Panc1 (cell line): ENCODE results near the gene IGSF3. TPM values are rescaled to one million over a fixed set of nuclear protein-coding genes. Genes with fewer than 3 reads are reported as not detected.

Experiments used
- ATAC-seq: fragments of 200-7000 bp; cut with Tn5 transposase; 2 replicates; pipeline ENCODE4 v1.9.1; 2020; ENCODE audit warnings: mild to moderate bottlenecking, moderate library complexity
- BruUV-seq: library from RNA; stranded (reverse); fragments of 400-500 nt; replicated peaks from 2 replicates; lab custom pipeline; 2021; lab: Mats Ljungman, UMichigan
- CTCF ChIA-PET: fragments of 300-600 bp; sonication (Branson Sonifier 250); formaldehyde crosslinking; loops from one replicate; lab custom pipeline; 2022; ENCODE audit warnings: antibody characterized with exemption; lab: Charles Lee
- POLR2A ChIA-PET: fragments of 300-600 bp; sonication (Branson Sonifier 250); formaldehyde crosslinking; loops from one replicate; lab custom pipeline; 2022; ENCODE audit warnings: antibody characterized with exemption; lab: Charles Lee
- DNase-seq: peaks from one replicate; pipeline ENCODE4 v3.0.0-alpha.2; 2010; ENCODE audit warnings: low read depth, low spot score
- H3K27ac ChIP-seq: 2 replicates; pipeline ENCODE4 v1.5.1; 2011; ENCODE audit warnings: mild to moderate bottlenecking, low read length, inconsistent platforms
- H3K27me3 ChIP-seq: fragments of 200-500 bp; sonication (Bioruptor generic); 2 replicates; pipeline ENCODE4 v1.6.0; 2014; ENCODE audit warnings: low read length, inconsistent platforms; ENCODE audit not compliant: control insufficient read depth, insufficient read depth
- H3K36me3 ChIP-seq: fragments of 200-500 bp; sonication (Bioruptor generic); 2 replicates; pipeline ENCODE4 v1.5.1; 2014; ENCODE audit warnings: inconsistent platforms, mild to moderate bottlenecking, low read length, moderate library complexity; ENCODE audit not compliant: control insufficient read depth, insufficient read depth
- H3K4me1 ChIP-seq: 2 replicates; pipeline ENCODE4 v1.5.1; 2011; ENCODE audit warnings: inconsistent platforms, mild to moderate bottlenecking, low read length, moderate library complexity; ENCODE audit not compliant: control insufficient read depth, insufficient read depth
- H3K4me3 ChIP-seq, 2 experiments: 2 replicates each; pipeline ENCODE4 v1.5.1; 2011 to 2012; ENCODE audit warnings: low read depth in 2 of 2, low read length in 2 of 2, mild to moderate bottlenecking in 2 of 2, inconsistent platforms in 1 of 2, moderate library complexity in 1 of 2
- H3K9me3 ChIP-seq: fragments of 200-500 bp; sonication (Bioruptor generic); 2 replicates; pipeline ENCODE4 v1.5.1; 2014; ENCODE audit warnings: low read depth, mild to moderate bottlenecking, inconsistent platforms, low read length, moderate library complexity; ENCODE audit not compliant: control insufficient read depth, insufficient read depth
- POLR2AphosphoS5 ChIP-seq: IDR thresholded peaks from 2 replicates; pipeline ENCODE4 v1.6.1; 2012; ENCODE audit warnings: mild to moderate bottlenecking, low read depth, low read length, moderate library complexity
- SIN3A ChIP-seq: IDR thresholded peaks from 2 replicates; pipeline ENCODE4 v1.6.1; 2012; ENCODE audit warnings: low read depth, mild to moderate bottlenecking, low read length, moderate library complexity, borderline replicate concordance; ENCODE audit not compliant: insufficient read depth
- TCF7L2 ChIP-seq: IDR thresholded peaks from 2 replicates; pipeline ENCODE4 v1.6.1; 2011; ENCODE audit warnings: mild to moderate bottlenecking, low read depth, low read length, inconsistent platforms
- in situ Hi-C: cut with HindIII; loops from 2 replicates; pipeline ENCODE4 v1.10.0; 2016; ENCODE audit warnings: low sequenced_read_pairs, low pct_unique_long_range_greater_than_20kb
- intact Hi-C: fragments of 100-400 bp; cut with micrococcal nuclease; formaldehyde crosslinking; loops from one replicate; pipeline ENCODE4 v1.10.0; 2022; ENCODE audit not compliant: unreplicated experiment
- total RNA-seq: library from RNA; stranded (reverse); gene quantifications from one replicate; pipeline ENCODE4 v1.2.1, GENCODE V29; 2021; ENCODE audit not compliant: unreplicated experiment
- TF ChIP-seq, protein P1 (sequence below): fragments of 450-650 bp; IDR thresholded peaks from 2 replicates; pipeline ENCODE4 v1.5.1; 2017; ENCODE audit warnings: mild to moderate bottlenecking
- TF ChIP-seq, protein P2 (sequence below), 2 experiments: IDR thresholded peaks; 2 replicates each; pipeline ENCODE4 v1.6.1; 2011 to 2012; ENCODE audit warnings: low read depth in 2 of 2, control low read depth in 1 of 2, low read length in 1 of 2, mild to moderate bottlenecking in 1 of 2, moderate library complexity in 1 of 2; ENCODE audit not compliant: insufficient read depth in 1 of 2

Gene IGSF3
- total RNA-seq, 1 experiment from 2014 or later, result 9.3 TPM

DNA sequence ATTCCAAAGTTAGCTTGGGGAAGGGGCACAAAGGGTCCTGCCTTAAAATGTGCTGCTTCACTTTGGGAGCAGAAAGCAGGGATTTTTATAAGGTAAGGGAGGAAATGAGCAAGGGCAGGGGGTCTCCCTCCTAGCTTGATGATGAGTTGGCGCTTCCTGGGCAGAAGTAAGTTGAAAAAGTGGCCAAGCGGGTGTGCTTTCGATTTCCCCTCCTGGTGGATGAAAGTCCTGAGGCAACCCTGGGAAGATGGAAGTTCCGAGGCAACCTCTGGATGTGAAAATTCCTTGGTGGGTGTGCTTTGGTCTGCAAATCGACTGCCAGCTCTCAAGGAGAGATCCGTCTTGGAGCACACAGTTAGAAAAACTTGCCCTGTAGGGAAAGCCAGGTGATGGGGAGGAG lies 45.0 kb upstream of the IGSF3 start:
- H3K36me3 ChIP-seq, result no peaks in the 10 kb centered on the region
- CTCF ChIA-PET, result no interaction called here
- no peak overlapping the region for H3K4me3 ChIP-seq
- TF ChIP-seq, protein P1, sequence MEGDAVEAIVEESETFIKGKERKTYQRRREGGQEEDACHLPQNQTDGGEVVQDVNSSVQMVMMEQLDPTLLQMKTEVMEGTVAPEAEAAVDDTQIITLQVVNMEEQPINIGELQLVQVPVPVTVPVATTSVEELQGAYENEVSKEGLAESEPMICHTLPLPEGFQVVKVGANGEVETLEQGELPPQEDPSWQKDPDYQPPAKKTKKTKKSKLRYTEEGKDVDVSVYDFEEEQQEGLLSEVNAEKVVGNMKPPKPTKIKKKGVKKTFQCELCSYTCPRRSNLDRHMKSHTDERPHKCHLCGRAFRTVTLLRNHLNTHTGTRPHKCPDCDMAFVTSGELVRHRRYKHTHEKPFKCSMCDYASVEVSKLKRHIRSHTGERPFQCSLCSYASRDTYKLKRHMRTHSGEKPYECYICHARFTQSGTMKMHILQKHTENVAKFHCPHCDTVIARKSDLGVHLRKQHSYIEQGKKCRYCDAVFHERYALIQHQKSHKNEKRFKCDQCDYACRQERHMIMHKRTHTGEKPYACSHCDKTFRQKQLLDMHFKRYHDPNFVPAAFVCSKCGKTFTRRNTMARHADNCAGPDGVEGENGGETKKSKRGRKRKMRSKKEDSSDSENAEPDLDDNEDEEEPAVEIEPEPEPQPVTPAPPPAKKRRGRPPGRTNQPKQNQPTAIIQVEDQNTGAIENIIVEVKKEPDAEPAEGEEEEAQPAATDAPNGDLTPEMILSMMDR, result no peak
- TF ChIP-seq SIN3A, result no peak
- no peak for TF ChIP-seq TCF7L2
- no peak for TF ChIP-seq POLR2AphosphoS5
- TF ChIP-seq, protein P2, sequence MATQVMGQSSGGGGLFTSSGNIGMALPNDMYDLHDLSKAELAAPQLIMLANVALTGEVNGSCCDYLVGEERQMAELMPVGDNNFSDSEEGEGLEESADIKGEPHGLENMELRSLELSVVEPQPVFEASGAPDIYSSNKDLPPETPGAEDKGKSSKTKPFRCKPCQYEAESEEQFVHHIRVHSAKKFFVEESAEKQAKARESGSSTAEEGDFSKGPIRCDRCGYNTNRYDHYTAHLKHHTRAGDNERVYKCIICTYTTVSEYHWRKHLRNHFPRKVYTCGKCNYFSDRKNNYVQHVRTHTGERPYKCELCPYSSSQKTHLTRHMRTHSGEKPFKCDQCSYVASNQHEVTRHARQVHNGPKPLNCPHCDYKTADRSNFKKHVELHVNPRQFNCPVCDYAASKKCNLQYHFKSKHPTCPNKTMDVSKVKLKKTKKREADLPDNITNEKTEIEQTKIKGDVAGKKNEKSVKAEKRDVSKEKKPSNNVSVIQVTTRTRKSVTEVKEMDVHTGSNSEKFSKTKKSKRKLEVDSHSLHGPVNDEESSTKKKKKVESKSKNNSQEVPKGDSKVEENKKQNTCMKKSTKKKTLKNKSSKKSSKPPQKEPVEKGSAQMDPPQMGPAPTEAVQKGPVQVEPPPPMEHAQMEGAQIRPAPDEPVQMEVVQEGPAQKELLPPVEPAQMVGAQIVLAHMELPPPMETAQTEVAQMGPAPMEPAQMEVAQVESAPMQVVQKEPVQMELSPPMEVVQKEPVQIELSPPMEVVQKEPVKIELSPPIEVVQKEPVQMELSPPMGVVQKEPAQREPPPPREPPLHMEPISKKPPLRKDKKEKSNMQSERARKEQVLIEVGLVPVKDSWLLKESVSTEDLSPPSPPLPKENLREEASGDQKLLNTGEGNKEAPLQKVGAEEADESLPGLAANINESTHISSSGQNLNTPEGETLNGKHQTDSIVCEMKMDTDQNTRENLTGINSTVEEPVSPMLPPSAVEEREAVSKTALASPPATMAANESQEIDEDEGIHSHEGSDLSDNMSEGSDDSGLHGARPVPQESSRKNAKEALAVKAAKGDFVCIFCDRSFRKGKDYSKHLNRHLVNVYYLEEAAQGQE (IDR thresholded peaks at IDR 0.05; ENCODE audit: insufficient read depth in 1 of 2, low read depth in 2 of 2, low read length in 1 of 2), result no peak
- no peaks in the 10 kb centered on the region for H3K27me3 ChIP-seq
- no peak overlapping the region for H3K27ac ChIP-seq
- POLR2A ChIA-PET, result no interaction called here
- DNase-seq (no peak), ATAC-seq (no peak)
- intact Hi-C loops (no loop called here), in situ Hi-C loops (no loop called here)
- no TSS peak for BruUV-seq
- H3K4me1 ChIP-seq, result no peaks in the 10 kb centered on the region
- no peaks in the 10 kb centered on the region for H3K9me3 ChIP-seq

DNA sequence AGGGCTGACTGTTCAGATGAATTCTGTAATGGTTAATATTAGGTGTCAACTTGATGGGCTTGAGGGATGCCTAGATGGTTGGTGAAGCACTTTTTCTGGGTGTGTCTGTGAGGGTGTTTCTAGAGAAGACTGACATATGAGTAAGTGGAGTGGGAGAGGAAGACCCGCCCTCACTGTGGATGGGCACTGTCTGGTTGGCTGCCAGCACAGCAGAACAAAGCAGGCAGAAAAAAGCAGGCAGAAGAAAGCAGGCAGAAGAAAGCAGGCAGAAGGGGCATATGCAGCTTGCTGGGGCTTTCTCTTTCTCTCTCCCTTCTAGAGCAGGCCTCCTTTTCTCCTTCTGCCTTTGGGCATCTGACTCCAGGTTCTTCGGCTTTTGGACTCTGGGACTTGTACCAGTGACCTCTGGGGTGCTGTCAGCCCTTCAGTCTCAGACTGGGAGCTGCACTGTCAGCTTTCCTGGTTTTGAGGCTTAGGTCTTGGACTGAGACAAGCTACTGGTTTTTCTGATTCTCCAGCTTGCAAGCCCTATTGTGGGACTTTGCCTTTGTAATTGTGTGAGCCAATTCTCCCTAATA lies 43.8 kb upstream of the IGSF3 start:
- DNase-seq, result no peak
- Histone ChIP-seq H3K9me3 (no peaks in the 10 kb centered on the region), H3K36me3 (no peaks in the 10 kb centered on the region), H3K27me3 (no peaks in the 10 kb centered on the region), H3K27ac (no peak overlapping the region), H3K4me3 (no peak overlapping the region), H3K4me1 (no peaks in the 10 kb centered on the region)
- in situ Hi-C loops (no loop called here), intact Hi-C loops (no loop called here)
- ATAC-seq, result no peak
- BruUV-seq, result no TSS peak
- TF ChIP-seq, protein P2 (IDR thresholded peaks at IDR 0.05; ENCODE audit: insufficient read depth in 1 of 2, low read depth in 2 of 2, low read length in 1 of 2), result no peak
- TF ChIP-seq TCF7L2 (no peak), POLR2AphosphoS5 (no peak), SIN3A (no peak)
- TF ChIP-seq, protein P1, result no peak
- POLR2A ChIA-PET, result no interaction called here
- CTCF ChIA-PET, result no interaction called here
